GM23338 (cell line): Measurements from ENCODE around the gene GPR162. TPM values are rescaled to one million over a fixed set of nuclear protein-coding genes. Genes with fewer than 3 reads are reported as not detected.

Source experiments
- ATAC-seq: fragments of 200-7000 bp; cut with Tn5 transposase; 3 replicates; pipeline ENCODE4 v1.9.1; 2020
- DNase-seq: peaks from one replicate; pipeline ENCODE4 v3.0.0-alpha.2; 2015; ENCODE audit warnings: low spot score
- H2AFZ ChIP-seq: fragments of 200-600 bp; sonication (generic); 2 replicates; pipeline ENCODE4 v1.8.0; 2016; ENCODE audit warnings: antibody characterized with exemption, mild to moderate bottlenecking, moderate library complexity
- H3F3A ChIP-seq: fragments of 200-600 bp; sonication (generic); replicated peaks from 2 replicates; pipeline ENCODE4 v1.8.0; 2017; ENCODE audit warnings: antibody characterized with exemption, mixed run types, low read depth
- H3K27ac ChIP-seq: fragments of 200-600 bp; sonication (generic); 2 replicates; pipeline ENCODE4 v1.6.1; 2016; ENCODE audit warnings: low read depth
- H3K27me3 ChIP-seq: fragments of 200-600 bp; sonication (generic); 2 replicates; pipeline ENCODE4 v1.8.0; 2016; ENCODE audit warnings: mild to moderate bottlenecking, mixed run types, moderate library complexity; ENCODE audit not compliant: insufficient read depth
- H3K36me3 ChIP-seq: fragments of 200-600 bp; sonication (generic); 2 replicates; pipeline ENCODE4 v1.8.0; 2016; ENCODE audit warnings: mild to moderate bottlenecking; ENCODE audit not compliant: insufficient read depth
- H3K4me1 ChIP-seq: fragments of 200-600 bp; sonication (generic); 2 replicates; pipeline ENCODE4 v1.8.0; 2016; ENCODE audit warnings: mild to moderate bottlenecking, moderate library complexity; ENCODE audit not compliant: insufficient read depth
- H3K4me2 ChIP-seq: fragments of 200-600 bp; sonication (generic); 2 replicates; pipeline ENCODE4 v1.7.1; 2017; ENCODE audit warnings: mixed run types
- H3K4me3 ChIP-seq: fragments of 200-600 bp; sonication (generic); 2 replicates; pipeline ENCODE4 v1.6.1; 2016; ENCODE audit warnings: mixed run types
- H3K79me2 ChIP-seq: fragments of 200-600 bp; sonication (generic); replicated peaks from 2 replicates; pipeline ENCODE4 v1.8.0; 2017; ENCODE audit warnings: mild to moderate bottlenecking; ENCODE audit not compliant: insufficient read depth
- H3K9me2 ChIP-seq: fragments of 200-600 bp; sonication (generic); 2 replicates; pipeline ENCODE4 v1.8.0; 2017; ENCODE audit not compliant: insufficient read depth
- H4K20me1 ChIP-seq: fragments of 200-600 bp; sonication (generic); replicated peaks from 2 replicates; pipeline ENCODE4 v1.8.0; 2017; ENCODE audit warnings: mild to moderate bottlenecking; ENCODE audit not compliant: insufficient read depth
- H3K27ac Mint-ChIP-seq: 2 replicates; pipeline ENCODE4 v1.8.0; 2020; ENCODE audit warnings: inconsistent platforms, mild to moderate bottlenecking, moderate library complexity, mixed read lengths
- H3K27me3 Mint-ChIP-seq: 3 replicates; pipeline ENCODE4 v1.8.0; 2022; ENCODE audit warnings: low read depth, mild to moderate bottlenecking, moderate library complexity, mixed read lengths, inconsistent platforms; ENCODE audit not compliant: insufficient read depth, poor library complexity
- H3K36me3 Mint-ChIP-seq: 3 replicates; pipeline ENCODE4 v1.8.0; 2021; ENCODE audit warnings: low read depth, mild to moderate bottlenecking, inconsistent platforms, moderate library complexity, mixed read lengths
- H3K4me1 Mint-ChIP-seq: 3 replicates; pipeline ENCODE4 v1.8.0; 2020; ENCODE audit warnings: mild to moderate bottlenecking, inconsistent platforms, mixed read lengths
- H3K4me3 Mint-ChIP-seq: 3 replicates; pipeline ENCODE4 v1.8.0; 2021; ENCODE audit warnings: moderate library complexity, mild to moderate bottlenecking, inconsistent platforms, mixed read lengths
- H3K9me3 Mint-ChIP-seq: 3 replicates; pipeline ENCODE4 v1.8.0; 2020; ENCODE audit warnings: moderate library complexity, mild to moderate bottlenecking, inconsistent platforms, mixed read lengths
- ETS1 ChIP-seq: IDR thresholded peaks from 2 replicates; pipeline ENCODE4 v1.6.1; 2016; ENCODE audit warnings: antibody characterized with exemption
- JUNB ChIP-seq: IDR thresholded peaks from one replicate; pipeline ENCODE4 v1.6.1; 2016; ENCODE audit warnings: antibody characterized with exemption; ENCODE audit not compliant: unreplicated experiment
- POLR2AphosphoS5 ChIP-seq: IDR thresholded peaks from 2 replicates; pipeline ENCODE4 v1.6.1; 2016; ENCODE audit warnings: antibody characterized with exemption, low read depth
- REST ChIP-seq: IDR thresholded peaks from one replicate; pipeline ENCODE4 v1.6.1; 2018; ENCODE audit warnings: antibody characterized with exemption; ENCODE audit not compliant: unreplicated experiment
- STAT1 ChIP-seq: IDR thresholded peaks from one replicate; pipeline ENCODE4 v1.6.1; 2016; ENCODE audit warnings: antibody characterized with exemption; ENCODE audit not compliant: unreplicated experiment
- ZNF114 ChIP-seq: fragments of 250-450 bp; sonication (Bioruptor Pico); IDR thresholded peaks from 2 replicates; pipeline ENCODE4 v1.5.0; 2020; ENCODE audit warnings: mild to moderate bottlenecking, moderate library complexity
- polyA plus RNA-seq: library from polyadenylated mRNA; unstranded; fragments of >200 nt; fragmentation: Nextera tagmentation; extraction: Ambion mirVana; gene quantifications from 2 replicates; pipeline ENCODE4 v1.2.1, GENCODE V29; 2016
- total RNA-seq: library from RNA; depleted of rRNA; stranded (reverse); fragments of >200 nt; shearing (Covaris generic); gene quantifications from 2 replicates; pipeline ENCODE4 v1.2.3, GENCODE V29; 2014

GPR162 gene
- total and polyA plus RNA-seq, 2 experiments from 2014 or later: 4.7 to 5.0 TPM

- H3K27ac Mint-ChIP-seq: peak overlapping the region; percentile 91
- Histone ChIP-seq H3K36me3 (peaks cover 29% of the 10 kb centered on the region), H3F3A (peaks cover 11% of the 10 kb centered on the region; the same call in 1 of the 2 replicates), H2AFZ (no peak overlapping the region), H3K4me3 (peak overlapping the region; percentile 80; the same call in 1 of the 2 replicates), H4K20me1 (peaks cover 4% of the 10 kb centered on the region; the same call in 1 of the 2 replicates), H3K4me1 (peaks cover 19% of the 10 kb centered on the region), H3K79me2 (peaks cover 41% of the 10 kb centered on the region), H3K27ac (no peak overlapping the region), H3K4me2 (peak overlapping the region; percentile 83), H3K9me2 (no peaks in the 10 kb centered on the region), H3K27me3 (no peaks in the 10 kb centered on the region)
- H3K9me3 Mint-ChIP-seq: no peaks in the 10 kb centered on the region
- peaks cover 50% of the 10 kb centered on the region for H3K36me3 Mint-ChIP-seq
- no peak for DNase-seq
- H3K4me3 Mint-ChIP-seq: peak overlapping the region; percentile 95
- H3K27me3 Mint-ChIP-seq: peaks cover 25% of the 10 kb centered on the region
- H3K4me1 Mint-ChIP-seq: peaks cover 15% of the 10 kb centered on the region
- TF ChIP-seq REST: no peak
- ATAC-seq: no peak
Measured at GRCh38 chr12:6853626-6854025, 32.0 kb downstream of the GPR162 start.

GRCh38 chr12:6854036-6854435 is 32.4 kb downstream of the GPR162 start:
- Mint-ChIP-seq H3K27me3 (peaks cover 25% of the 10 kb centered on the region), H3K9me3 (no peaks in the 10 kb centered on the region), H3K36me3 (peaks cover 52% of the 10 kb centered on the region), H3K4me3 (peak overlapping the region; percentile 95), H3K27ac (peak overlapping the region; percentile 91), H3K4me1 (peaks cover 15% of the 10 kb centered on the region)
- Histone ChIP-seq H3K9me2 (no peaks in the 10 kb centered on the region), H4K20me1 (peaks cover 4% of the 10 kb centered on the region; the same call in 1 of the 2 replicates), H3K27ac (no peak overlapping the region), H3K4me3 (no peak overlapping the region), H3K4me2 (0 out of 2 replicates have a peak overlapping the region, but pooled peaks have one; percentile 83), H3K79me2 (peaks cover 41% of the 10 kb centered on the region), H3K27me3 (no peaks in the 10 kb centered on the region), H3K36me3 (peaks cover 25% of the 10 kb centered on the region), H2AFZ (no peak overlapping the region), H3K4me1 (peaks cover 19% of the 10 kb centered on the region), H3F3A (peaks cover 11% of the 10 kb centered on the region; the same call in 1 of the 2 replicates)
- DNase-seq (no peak), ATAC-seq (no peak)
- no peak for TF ChIP-seq ZNF114
- TF ChIP-seq STAT1: no peak
- TF ChIP-seq ETS1: no peak
- no peak for TF ChIP-seq JUNB
- no peak for TF ChIP-seq POLR2AphosphoS5
